Activated CD4-positive, alpha-beta T cell treated with anti-CD3 and anti-CD28 coated beads for 1 hour (primary cell): ENCODE measurements around the gene ATRNL1.

Experiments used
- DNase-seq: peaks from one replicate; pipeline ENCODE4 v3.0.0-alpha.2; 2020

Gene ATRNL1

GRCh38 chr10:115854740-115855435 is 761.7 kb downstream of the ATRNL1 start:
- no peak for DNase-seq

GRCh38 chr10:115856580-115856979 is 763.4 kb downstream of the ATRNL1 start:
- DNase-seq: no peak

- no peak for DNase-seq
Measured at GRCh38 chr10:115857856-115858255, 764.7 kb downstream of the ATRNL1 start.

GRCh38 chr10:115860182-115861107 is 767.3 kb downstream of the ATRNL1 start:
- DNase-seq: no peak

GRCh38 chr10:115861455-115861854 is 768.3 kb downstream of the ATRNL1 start:
- DNase-seq: no peak

- DNase-seq: no peak
Measured at GRCh38 chr10:115861864-115862263, 768.7 kb downstream of the ATRNL1 start.

GRCh38 chr10:115866174-115866573 is 773.0 kb downstream of the ATRNL1 start:
- DNase-seq: no peak

GRCh38 chr10:115866691-115867090 is 773.5 kb downstream of the ATRNL1 start:
- no peak for DNase-seq

GRCh38 chr10:115867305-115867704 is 774.1 kb downstream of the ATRNL1 start:
- no peak for DNase-seq

- no peak for DNase-seq
Measured at GRCh38 chr10:115871855-115872254, 778.7 kb downstream of the ATRNL1 start.

- no peak for DNase-seq
Measured at GRCh38 chr10:115875172-115875571, 782.0 kb downstream of the ATRNL1 start.

GRCh38 chr10:115879372-115880089 is 786.4 kb downstream of the ATRNL1 start:
- DNase-seq: no peak

- no peak for DNase-seq
Measured at GRCh38 chr10:115882021-115882420, 788.9 kb downstream of the ATRNL1 start.

- DNase-seq: no peak
Measured at GRCh38 chr10:115883372-115883771, 790.2 kb downstream of the ATRNL1 start.

- no peak for DNase-seq
Measured at GRCh38 chr10:115884331-115884730, 791.2 kb downstream of the ATRNL1 start.

GRCh38 chr10:115895166-115895565 is 802.0 kb downstream of the ATRNL1 start:
- no peak for DNase-seq

GRCh38 chr10:115898242-115898641 is 805.1 kb downstream of the ATRNL1 start:
- no peak for DNase-seq

- no peak for DNase-seq
Measured at GRCh38 chr10:115902596-115902995, 809.4 kb downstream of the ATRNL1 start.

- no peak for DNase-seq
Measured at GRCh38 chr10:115903207-115903606, 810.0 kb downstream of the ATRNL1 start.

- no peak for DNase-seq
Measured at GRCh38 chr10:115903845-115904244, 810.7 kb downstream of the ATRNL1 start.

GRCh38 chr10:115909037-115909436 is 815.9 kb downstream of the ATRNL1 start:
- DNase-seq: no peak

GRCh38 chr10:115909962-115910731 is 817.0 kb downstream of the ATRNL1 start:
- no peak for DNase-seq

- no peak for DNase-seq
Measured at GRCh38 chr10:115914475-115914874, 821.3 kb downstream of the ATRNL1 start.
